Fibroblast of villous mesenchyme (primary cell): ENCODE data around the gene TKTL1. TPM values are rescaled to one million over a fixed set of nuclear protein-coding genes. Genes with fewer than 3 reads are reported as not detected.

ENCODE experiments used
- DNase-seq: peaks from one replicate; pipeline ENCODE4 v3.0.0-alpha.2; 2010; ENCODE audit warnings: low read depth
- H3K4me3 ChIP-seq: 2 replicates; pipeline ENCODE4 v1.5.1; 2011; ENCODE audit warnings: low read depth, mild to moderate bottlenecking, low read length
- total RNA-seq: library from RNA; depleted of rRNA; stranded (reverse); fragments of >200 nt; gene quantifications from 2 replicates; pipeline ENCODE4 v1.2.3, GENCODE V29; 2012
- TF ChIP-seq, protein P1 (sequence below): IDR thresholded peaks from 2 replicates; pipeline ENCODE4 v1.5.1; 2012; ENCODE audit warnings: low read depth, mild to moderate bottlenecking, low read length; ENCODE audit not compliant: insufficient read depth

The TKTL1 gene
- total RNA-seq, 1 donor, result not detected

DNA sequence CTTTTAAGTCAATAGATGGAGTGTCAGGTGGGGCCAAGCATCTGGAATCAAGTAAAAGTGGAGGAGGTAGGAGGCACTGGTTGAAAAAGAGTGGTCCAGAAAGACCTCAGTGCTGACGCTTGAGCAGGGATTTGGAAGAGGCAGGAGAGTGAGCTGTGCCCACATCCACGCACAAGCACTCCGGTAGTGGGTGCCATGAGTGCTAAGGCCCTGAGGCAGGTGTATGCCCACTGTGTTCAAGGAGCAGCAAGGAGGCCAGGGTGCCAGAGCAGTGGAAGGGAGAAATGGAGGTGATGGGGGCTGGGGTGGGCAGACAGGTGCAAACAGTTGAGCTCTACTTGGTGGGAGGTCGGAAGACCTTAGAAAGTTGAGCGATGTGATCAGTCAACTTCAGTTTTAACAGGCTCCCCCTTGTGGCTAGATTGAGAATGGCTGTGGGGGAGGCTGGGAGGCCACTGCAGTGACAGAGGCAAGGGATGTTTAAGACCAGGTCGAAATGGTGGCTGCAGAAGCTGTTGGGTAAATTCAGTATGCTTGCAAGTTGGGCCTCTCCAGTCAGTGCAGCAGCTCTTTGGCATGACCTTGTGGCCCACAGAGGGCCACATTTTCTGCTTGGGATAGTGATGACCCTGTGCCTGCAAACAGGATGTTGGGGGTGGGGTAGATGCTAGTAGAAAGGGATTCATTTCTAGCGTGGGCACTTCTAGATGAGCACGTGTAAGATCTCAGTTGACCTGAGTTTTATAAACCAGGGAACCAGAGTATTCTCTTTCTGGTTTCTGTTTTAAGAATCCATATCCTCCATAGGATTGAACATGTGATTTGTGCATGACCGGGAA is 12.7 kb downstream of the TKTL1 start:
- TF ChIP-seq, protein P1, sequence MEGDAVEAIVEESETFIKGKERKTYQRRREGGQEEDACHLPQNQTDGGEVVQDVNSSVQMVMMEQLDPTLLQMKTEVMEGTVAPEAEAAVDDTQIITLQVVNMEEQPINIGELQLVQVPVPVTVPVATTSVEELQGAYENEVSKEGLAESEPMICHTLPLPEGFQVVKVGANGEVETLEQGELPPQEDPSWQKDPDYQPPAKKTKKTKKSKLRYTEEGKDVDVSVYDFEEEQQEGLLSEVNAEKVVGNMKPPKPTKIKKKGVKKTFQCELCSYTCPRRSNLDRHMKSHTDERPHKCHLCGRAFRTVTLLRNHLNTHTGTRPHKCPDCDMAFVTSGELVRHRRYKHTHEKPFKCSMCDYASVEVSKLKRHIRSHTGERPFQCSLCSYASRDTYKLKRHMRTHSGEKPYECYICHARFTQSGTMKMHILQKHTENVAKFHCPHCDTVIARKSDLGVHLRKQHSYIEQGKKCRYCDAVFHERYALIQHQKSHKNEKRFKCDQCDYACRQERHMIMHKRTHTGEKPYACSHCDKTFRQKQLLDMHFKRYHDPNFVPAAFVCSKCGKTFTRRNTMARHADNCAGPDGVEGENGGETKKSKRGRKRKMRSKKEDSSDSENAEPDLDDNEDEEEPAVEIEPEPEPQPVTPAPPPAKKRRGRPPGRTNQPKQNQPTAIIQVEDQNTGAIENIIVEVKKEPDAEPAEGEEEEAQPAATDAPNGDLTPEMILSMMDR, result peak; percentile 72
- no peak overlapping the region for H3K4me3 ChIP-seq
- DNase-seq, result peak; percentile 43

DNA sequence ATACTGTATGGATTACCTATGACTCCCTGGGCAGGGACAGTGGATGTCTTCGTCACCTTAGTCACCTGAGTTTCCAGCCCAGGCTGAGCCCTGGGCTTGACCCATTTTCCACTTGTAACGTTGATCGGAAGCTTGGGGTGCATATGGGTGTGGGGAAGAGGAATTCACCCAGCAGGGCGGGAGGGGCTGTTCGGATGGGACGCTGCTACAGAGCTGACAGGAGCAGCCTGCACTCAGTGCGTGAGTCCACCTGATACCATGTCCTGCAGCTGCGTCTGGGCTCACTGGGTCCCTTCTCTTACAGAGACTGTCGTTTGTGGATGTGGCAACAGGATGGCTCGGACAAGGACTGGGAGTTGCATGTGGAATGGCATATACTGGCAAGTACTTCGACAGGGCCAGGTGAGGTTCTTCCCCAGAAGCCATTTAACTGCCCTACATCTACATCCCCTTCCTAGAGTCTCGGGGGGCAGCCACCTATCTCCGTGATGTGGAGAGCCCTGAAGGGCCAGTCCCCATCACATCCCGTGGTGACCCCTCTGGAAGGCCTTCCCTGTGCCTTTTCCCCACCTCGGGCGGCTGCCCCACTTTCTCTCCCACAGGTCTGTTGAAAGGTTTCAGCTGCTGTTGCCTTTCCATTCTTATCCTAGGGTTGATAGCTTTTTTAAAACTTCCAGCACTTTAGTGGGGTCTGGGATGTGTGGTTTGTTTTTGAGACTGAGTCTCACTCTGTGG is 13.6 kb downstream of the TKTL1 start:
- TF ChIP-seq, protein P1, result no peak
- no peak overlapping the region for H3K4me3 ChIP-seq
- DNase-seq, result no peak

DNA sequence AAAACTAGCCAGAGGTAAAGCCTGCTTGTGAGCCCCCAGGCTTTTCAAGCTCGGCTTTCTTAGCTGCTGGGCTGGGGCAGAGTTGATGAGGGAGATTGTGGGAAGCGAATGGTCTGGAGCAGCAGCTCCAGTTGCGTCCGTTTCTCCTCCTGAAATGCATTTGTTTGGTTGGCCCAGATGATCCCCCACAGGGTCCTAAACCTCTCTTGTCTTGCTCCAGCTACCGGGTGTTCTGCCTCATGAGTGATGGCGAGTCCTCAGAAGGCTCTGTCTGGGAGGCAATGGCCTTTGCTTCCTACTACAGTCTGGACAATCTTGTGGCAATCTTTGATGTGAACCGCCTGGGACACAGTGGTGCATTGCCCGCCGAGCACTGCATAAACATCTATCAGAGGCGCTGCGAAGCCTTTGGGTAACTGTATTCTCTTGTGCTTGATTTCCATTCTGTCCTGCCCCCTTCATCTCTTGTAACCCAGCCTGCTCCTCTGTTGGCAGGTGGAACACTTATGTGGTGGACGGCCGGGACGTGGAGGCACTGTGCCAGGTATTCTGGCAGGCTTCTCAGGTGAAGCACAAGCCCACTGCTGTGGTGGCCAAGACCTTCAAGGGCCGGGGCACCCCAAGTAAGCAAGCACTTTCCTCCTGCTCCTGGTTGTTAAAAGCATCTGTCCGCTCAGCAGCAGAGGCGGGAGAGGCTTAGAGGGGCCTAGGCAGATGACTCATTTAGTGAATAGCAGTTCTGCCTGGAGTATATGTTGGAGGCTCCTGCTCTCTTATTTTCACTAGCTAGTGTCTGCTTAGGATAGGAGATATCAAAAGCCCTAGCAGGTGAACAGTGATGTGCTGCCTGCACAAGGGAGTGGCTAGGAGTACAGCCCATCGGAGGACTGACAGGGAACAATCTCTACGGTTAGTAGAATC is 15.3 kb downstream of the TKTL1 start:
- TF ChIP-seq, protein P1, result no peak
- DNase-seq, result no peak
- H3K4me3 ChIP-seq, result no peak overlapping the region

DNA sequence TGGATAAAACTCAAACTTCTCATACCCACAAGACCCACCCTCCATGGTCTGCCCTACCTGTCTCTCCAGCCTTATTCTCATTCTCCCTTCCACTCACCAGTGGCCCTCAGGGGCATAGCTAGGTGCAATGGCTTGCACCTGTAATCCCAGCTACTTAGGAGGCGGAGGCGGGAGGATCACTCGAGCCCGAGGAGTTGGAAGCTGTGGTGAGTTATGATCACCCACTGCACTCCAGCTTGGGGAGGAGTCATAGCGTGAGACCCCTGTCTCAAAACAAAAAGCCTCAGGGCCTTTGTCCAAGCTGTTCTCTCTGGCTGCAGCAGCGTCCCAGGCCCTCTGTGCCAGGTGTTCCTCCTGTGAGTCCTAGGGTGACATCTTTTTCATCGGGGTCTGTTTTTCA is 16.5 kb downstream of the TKTL1 start:
- no peak for DNase-seq
- TF ChIP-seq, protein P1, result no peak
- H3K4me3 ChIP-seq, result no peak overlapping the region

DNA sequence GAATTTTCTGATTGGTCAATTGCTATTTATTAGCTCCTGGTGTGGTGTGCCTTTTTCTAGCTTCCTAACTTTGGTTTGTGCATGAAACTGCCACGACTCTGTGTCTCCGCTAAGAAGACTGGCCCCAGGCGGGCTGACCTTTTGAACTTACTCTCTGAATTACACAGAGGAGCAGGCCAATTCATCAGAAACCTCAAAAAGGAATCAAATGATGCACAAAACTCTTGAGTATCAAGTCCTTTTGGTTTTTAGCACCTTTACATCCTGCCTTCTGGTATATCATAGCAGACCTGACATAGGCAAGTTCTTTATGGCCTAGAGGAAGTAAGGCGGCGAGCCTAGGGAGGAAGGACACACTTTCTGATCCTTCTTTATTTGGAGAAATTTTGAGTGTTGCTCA is 17.6 kb downstream of the TKTL1 start:
- H3K4me3 ChIP-seq, result no peak overlapping the region
- TF ChIP-seq, protein P1, result no peak
- no peak for DNase-seq

DNA sequence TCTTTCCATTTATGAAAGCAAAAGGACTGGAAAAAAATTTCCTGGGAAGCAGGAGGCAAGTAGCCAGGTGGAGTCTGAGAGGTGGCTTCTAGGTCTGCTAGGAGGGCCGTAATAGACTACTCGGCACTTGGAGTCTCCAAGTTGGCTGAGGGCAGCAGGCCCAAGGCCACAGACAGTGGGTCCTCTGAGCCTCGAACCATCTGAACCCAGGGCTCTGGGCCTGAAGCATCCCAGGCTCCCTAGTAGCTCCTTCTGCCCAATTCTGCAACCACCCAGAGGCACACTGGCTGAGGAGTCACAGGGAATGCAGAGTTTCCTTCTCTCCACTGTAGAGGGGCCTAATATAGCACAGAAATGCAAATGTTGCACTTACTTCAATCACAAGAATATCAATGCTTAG is 19.8 kb downstream of the TKTL1 start:
- no peak for DNase-seq
- TF ChIP-seq, protein P1, result no peak
- H3K4me3 ChIP-seq, result no peak overlapping the region
